Ammon's horn (tissue), 1 donor: ENCODE data around the gene MGAM2.

ENCODE experiments used
- DNase-seq: peaks from one replicate; pipeline ENCODE4 v3.0.0-alpha.2; 2016; ENCODE audit warnings: low spot score

The MGAM2 gene

DNA sequence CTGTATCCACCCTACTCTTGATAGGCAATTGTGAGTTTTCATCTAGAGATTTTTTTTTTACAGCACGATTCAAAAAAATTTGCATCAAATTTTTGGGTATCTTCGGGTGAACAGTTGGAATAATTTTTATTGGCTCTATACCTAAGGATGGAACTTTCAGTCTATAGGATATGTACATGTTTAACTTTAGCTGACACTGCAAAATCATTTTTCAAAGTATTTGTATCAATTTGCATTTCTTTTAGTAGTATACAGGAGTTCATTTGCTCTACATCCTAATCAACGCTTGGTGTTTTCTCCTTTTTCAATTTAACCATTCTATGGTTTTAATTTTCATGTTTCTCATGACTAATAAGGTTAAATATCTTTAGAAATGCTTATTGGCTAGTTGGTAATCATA, 11.7 kb downstream of the MGAM2 start:
- no peak for DNase-seq

DNA sequence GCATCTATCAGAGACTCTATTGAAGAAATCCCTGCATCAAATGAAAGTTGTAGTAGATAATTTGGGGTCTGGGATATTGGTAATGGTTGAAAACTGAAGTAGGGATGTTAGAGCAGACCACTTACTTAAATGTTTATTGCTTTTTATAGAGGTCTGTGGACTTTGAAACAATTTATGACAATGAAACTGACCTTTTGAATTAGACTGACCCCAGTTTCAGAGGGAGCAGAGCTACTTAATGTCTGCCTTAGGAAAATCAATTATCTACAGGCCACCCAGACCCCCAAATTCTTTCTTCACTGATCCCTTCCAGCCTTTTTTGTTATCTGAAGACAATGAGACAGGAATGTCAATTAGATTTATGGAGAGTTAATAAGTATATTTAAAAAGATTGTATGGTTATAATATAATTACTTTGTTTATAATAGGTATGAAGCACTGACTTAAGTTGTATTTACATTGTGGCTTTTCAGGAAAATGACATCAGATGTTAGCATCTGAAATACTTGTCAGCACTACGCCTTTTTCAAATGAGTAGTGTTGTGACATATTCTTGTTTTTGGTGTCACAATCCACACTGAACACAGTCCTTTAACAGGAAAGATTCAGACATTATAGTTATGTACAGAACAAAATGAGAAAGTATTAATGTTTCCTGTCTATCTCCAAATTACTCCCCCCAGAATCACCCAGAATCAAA, 13.9 kb downstream of the MGAM2 start:
- no peak for DNase-seq

DNA sequence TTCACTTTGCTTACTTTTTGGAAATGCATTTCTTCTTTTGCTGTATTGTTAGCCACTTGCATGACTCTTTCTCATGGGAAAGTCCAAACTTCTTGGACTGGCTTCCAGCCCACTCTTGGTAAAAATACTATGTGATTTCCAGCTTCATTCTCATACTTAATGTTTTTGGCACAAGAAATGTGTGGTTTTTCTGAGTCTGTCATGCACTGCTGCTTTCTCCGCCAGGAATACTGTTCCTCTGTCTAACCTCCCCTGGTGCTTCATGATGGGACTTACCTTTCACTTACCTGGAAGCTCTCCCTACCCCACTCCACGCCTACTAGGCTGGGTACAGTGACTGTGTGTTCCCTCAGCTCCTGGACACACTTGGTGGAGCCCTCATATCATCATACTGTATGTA, 18.7 kb downstream of the MGAM2 start:
- no peak for DNase-seq

DNA sequence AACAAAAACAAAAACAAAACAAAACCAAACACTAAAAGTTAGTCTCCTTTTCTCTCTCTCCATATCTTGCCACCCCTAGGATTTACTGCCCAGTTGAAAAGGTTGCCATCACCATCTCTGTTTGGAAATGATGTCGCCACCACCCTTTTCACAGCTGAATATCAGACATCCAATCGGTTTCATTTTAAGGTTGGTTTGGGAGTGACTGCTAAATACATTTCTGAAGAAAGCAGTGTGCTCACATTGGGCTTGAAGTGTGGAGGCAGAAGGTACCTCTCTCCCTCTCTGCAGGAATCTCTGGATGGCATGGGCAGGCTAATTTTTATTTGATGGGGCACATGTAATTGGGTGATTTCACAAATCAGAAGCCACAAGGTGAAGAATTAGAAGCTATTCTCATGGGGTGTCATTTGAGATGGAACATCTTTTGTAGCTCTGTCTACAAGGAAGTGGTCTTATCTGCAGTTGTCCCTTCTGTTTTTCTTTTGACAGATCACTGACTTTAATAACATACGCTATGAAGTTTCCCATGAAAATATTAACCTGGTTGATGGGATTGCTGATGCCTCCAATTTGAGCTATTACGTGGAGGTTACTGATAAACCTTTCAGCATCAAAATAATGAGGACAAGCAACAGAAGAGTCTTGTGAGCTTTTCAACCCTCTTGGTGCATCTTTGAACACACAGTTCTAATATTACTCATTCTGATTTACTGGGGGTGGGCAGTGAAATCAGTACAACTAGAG, 20.1 kb downstream of the MGAM2 start:
- no peak for DNase-seq

DNA sequence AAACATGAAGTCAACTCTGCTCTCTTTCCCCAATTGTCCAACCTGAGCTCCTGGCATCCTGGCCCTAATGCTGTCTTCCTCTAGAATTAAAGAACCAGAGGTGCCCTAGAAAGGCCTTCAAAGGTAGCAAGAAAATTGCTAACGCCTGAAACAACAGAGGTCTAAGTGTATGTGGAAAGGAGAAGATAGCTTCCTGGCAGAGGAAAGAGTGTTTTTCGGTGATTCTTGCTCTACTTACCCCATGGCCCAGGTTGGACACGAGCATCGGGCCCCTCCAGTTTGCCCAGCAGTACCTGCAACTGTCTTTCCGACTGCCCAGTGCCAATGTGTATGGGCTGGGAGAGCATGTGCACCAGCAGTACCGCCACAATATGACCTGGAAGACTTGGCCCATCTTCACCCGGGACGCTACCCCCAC, 22.2 kb downstream of the MGAM2 start:
- DNase-seq: no peak

DNA sequence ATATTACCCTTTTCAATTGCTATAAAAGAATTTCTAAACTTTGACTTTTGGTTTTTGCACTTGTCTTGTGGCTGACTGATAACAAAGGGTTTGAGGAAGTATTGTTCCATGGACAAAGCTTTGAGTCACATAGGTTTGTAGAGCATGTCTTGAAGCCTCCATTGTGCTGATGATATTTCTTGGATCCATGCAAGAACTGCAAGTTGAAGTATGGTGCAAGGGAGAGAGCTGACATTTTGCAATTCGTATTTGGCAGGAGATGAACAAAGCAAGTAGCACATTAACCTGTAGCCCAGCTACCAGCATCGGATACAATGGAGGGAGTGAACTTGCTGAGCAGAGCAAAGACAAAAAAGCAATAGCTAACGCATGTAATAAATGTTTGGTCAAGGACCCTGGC, 23.4 kb downstream of the MGAM2 start:
- DNase-seq: no peak

DNA sequence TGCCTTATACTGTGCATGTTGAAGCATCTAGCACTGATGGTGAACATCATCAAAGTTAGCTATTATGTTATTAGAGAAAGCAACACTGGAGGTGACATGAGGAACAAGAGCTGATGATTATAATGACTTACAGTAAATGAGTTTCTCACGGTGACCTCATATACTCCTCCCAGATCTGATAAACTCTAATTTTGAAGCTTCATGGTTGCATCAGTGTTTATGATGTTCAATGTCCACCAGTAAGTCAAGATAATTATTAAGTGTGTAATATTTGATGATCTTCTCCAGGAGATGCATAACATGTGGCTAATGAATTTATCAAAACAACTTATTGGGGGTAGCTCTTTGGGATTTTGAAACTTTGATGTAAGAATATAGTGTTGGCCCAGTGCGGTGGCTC, 27.5 kb downstream of the MGAM2 start:
- no peak for DNase-seq

DNA sequence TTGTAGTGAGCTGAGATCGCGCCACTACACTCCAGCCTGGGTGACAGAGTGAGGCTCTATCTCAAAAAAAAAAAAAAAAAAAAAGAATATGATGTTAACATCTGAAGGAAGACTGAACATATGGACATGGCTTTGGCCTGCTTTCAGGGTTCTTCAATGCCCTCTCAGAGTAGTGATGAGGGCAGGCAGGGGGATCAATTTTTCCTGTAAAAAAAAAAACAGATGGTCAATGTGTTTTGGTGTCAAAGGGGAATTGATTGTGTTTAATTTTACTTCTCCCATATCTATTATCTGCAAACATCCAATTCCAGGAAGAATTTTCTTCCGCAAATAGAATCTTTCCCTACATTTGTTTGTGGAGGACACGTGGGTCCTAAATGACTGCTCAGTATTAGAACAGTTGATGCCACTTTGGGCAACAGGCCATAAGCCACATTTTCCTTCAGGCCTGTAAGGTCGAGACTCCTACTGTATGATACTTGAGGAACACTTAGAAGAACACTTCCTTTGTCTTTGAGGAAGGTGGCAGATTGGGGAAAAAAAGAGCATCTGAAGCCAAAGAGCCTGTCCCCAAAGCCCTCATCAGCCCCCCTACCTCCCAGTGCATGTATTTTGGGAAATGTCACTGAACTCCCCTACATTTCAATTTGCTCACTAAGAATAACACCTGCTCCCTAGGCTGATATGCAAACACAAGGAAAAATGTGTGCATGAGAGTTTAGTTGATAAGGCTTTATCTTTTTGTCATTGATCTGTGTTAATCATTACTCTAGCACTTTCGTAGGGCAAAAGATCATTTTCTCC, 28.3 kb downstream of the MGAM2 start:
- DNase-seq: no peak

DNA sequence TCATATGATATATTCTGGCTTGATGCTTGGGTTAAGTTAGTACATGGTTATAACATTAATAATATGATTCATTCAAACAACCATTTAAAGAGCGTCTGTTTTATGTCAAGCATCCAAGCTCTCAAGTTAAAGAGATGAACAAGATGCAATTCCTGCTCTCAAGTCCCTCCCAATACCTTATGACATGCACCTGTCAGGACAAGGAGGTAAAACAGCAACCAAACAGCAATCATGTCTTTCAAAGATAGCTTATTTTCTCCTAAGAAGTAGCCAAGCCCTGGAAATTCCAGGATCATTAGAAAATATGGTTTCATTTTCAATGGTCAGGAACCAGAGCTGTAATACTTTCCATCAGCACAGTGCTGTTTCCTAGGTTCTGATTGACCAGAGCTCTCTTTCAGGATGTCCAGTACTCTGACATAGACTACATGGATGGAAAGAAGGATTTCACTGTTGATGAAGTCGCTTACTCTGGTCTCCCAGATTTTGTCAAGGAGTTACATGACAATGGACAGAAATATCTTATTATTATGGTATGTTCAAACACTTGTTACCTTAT, 29.0 kb downstream of the MGAM2 start:
- DNase-seq: no peak

DNA sequence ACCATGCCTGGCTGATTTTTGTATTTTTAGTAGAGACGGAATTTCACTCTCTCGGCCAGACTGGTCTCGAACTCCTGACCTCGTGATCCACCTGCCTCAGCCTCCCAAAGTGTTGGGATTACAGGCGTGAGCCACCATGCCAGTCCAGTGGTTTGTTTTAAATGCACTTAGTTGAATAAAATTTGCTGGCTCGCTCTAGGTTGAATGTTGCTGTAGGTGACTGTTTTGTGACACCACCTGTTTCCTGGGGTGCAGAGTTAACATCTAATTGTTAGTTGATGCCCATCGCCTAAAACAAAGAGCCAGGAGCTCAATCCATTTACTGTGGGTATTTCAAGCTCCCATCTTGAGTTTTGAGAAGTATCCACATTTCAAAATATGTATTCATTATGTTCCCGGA, 31.2 kb downstream of the MGAM2 start:
- DNase-seq: no peak

DNA sequence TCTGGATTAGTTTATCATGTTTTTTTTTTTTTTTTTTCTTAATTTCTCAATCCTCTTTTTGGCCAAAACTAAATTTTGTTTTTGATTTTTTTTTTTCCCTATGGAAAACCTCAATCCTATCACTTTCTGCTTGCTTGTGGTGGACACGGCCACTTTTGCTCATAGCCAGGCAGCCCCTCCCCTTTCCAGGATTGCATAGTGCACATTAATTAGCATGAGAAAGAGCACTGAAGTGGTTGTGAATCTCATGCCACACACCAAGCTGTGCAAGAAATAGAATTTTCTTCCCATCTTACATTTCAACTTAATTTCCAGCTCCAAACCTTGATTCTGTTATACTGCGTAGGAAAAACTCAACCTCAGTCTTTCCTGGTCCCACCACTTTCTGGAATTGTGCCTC, 34.6 kb downstream of the MGAM2 start:
- no peak for DNase-seq

DNA sequence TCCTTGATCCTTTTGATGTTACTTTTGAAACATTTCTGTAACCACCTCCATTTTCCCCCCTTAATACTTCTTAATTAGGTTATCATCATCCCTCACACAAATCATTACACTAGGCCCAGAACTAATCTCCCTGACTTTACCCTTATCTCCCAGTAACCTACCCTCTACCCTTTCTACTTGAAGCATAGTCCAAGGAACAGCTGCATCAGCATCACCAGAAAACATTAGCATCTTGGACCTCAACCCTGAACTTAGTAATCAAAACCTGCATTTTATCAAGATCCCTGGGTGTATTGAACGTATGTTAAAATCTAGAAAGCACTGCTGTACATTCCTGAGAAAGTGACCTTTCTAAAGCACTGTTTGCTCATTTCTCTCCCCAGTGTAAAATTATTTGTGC, 38.8 kb downstream of the MGAM2 start:
- no peak for DNase-seq

DNA sequence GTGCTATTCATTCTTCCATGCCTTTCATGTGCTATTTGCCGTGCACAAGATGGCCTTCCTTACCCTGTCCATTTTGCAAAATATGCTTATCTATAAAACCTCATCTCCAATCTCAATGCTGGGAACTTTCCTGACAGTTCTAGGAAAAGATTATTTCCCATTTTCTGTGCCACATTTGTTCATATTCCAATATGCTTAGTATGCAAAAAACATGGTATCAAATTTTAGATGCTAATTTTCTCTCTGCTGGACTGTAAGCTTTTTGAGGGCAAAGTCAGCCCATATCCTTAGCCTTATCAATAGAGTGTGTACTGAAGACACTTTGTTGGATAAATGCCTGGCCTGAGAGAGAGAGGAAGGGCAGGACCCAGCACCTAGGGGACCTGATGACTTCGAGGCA, 39.4 kb downstream of the MGAM2 start:
- DNase-seq: no peak

DNA sequence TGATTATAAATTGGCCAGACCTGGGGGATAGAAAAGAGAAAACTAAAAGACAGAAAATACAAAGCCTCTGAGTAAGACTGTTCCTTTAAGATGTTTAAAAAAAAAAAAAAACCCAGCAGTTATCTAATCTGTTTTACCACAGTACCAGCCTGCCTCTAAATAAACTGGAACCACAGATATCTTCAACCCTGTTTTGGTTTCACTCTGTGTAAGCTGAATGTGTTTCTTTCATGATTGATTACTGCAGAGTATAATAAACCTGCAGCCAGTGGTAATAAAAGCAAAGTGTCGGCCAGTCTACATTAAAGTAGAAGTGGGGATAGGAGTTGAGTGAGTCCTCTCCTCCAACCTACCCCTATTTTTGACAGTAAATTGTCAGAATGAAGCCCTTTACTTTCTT, 40.6 kb downstream of the MGAM2 start:
- DNase-seq: no peak

DNA sequence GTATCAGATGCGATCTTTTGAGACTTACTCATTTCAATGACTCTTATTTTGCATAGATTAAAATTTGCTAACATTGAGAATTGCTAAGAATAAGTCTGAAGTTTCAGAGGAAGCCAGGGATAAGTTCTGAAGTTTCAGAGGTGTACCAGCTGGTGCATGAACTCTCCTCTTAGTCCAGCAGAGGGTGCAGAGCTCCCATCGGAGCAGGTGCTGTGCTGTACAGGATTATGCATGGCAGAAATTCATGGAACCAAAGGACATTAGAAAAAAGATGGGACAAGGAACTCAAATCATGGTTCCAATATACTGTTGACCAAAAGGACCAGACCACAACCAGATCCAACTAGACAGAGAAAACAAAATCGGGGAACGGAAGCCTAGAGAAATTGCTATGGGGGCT, 41.9 kb downstream of the MGAM2 start:
- no peak for DNase-seq

DNA sequence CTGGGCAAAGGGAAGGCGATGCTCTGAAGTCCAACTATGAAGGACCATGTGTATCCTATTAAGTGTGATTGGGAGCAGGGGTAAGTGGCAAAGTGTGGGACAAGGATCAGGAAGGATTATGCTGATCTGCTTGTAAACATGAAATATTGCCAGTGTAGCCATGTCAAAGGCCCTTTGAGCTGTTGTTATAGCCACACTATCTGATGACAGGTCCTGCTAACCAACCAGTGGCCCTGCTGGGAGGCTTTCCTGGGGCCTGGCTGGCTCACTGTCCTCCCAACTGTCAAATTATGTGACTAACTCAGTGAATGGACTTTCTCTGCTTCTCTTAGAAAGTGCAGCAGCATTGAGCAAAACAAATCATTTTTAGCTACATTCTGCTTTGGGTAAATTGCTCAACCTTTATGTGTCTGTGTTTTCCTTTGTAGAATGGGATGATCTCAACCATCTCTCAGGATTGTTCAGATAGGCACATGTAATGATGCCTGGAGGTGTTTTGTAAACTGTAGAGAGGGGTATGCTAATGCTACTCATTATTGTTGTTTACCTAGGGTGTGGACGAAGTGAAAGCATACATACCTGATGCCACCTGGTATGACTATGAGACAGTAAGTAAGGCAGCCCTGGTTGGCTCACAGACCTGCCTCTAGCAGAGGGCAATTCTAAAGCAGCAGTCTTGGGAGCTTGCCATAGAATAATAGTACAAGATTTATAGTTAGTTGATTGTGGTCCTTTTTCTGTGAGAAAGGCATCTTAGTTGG, 47.4 kb downstream of the MGAM2 start:
- no peak for DNase-seq

DNA sequence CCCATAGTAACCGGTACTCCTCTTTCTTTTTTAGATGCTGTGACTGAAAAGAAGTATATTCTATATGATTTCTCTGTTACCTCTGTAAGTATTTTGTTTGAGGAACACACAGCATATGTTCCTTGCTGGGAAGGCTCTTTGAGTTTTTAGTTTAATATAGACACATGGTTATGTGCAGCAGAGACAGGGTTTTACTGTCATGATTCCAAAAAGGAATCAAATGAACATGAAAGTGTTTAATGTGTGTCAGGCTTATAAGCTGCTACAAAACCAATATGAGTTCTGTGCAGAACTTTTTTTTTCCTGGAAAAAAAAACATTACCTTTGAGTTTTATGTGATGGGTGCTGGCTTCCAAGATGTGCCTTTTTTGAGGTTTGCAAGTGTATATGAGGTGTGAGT, 50.4 kb downstream of the MGAM2 start:
- DNase-seq: no peak

DNA sequence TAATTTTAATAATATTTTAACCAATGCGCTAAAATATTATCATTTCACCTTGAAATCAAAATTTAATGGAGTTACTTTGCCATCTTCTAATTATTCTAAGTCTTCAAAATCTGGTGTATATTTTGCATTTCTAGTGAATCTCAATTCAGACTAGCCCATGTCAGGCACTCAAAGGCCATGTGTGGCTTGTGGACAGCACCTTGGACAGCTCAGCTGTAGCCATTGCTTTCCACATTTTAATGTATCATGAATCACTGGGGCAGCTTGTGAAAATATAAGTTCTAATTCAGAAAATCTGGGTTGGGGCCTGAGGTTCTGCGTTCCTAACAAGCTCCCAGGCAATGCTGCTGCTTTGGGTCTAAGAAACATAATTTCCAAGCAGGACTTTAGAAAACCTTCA, 57.2 kb downstream of the MGAM2 start:
- DNase-seq: no peak

DNA sequence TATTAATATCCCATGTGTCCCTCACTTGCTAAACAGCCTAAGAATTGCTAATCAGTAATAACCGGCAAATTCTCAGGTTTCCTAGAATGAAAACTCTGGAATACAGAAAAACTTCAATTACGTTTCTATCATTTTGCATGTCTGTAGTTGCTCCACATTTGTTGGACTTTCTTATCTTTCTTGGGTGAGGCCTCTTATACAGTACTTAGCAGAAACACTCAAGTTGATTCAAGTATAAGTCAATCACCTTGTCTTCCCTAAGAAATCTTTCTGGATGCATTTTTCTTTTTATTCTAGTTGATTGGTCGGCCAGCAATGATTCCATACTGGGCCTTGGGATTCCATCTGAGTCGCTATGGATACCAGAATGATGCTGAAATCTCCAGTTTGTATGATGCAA, 61.4 kb downstream of the MGAM2 start:
- no peak for DNase-seq

DNA sequence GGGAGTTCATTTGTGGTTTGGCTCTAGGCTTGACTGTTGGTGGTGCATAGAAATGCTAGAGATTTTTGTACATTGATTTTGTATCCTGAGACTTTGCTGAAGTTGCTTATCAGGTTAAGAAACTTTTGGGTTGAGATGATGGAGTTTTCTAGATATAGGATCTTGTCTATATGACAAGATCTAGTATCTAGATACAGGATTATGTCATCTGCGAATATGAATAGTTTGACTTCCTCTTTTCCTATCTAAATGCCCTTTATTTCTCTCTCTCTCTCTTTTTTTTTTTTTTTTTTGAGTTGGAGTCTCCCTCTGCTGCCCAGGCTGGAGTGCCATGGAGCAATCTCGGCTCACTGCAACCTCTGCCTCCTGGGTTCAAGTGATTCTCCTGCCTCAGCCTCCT, 62.9 kb downstream of the MGAM2 start:
- no peak for DNase-seq

DNA sequence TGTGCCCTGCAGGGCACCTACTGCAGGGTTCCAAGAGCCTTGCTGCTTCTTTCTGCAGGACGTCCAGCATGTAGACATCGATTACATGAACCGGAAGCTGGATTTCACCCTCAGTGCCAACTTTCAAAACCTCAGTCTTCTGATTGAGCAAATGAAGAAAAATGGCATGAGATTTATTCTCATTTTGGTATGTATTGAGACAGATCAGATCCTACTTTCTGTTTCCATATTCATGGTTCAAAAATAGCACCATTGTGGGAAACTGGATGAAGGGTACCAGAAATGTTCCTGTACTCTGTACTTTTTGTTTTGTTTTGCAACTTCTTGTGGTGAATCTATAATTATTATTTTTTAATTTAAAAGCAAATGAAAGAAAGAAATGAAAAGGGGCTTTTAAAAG, 64.1 kb downstream of the MGAM2 start:
- no peak for DNase-seq

DNA sequence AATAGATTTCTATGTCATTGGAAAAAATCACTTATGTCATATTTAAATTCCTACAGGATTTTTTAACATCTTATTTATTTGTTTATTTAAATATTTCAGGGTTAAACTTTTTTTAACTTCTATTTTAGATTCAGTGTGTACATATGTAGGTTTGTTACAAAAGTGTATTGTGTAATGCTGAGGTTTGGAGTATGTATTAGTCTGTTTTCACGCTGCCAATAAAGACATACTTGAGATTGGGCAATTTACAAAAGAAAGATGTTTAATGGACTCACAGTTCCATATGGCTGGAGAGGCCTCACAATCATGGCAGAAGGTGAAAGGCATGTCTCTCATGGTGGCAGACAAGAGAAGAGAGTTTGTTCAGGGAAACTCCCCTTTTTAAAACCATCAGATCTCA, 65.4 kb downstream of the MGAM2 start:
- no peak for DNase-seq
